HepG2 (cell line): ENCODE results near the gene CAPN2. TPM values are rescaled to one million over a fixed set of nuclear protein-coding genes. Genes with fewer than 3 reads are reported as not detected.
A peak's percentile ranks its signal among the peaks of the same experiment; 100 is the strongest.

Experiments used
- ATAC-seq: fragments of 200-7000 bp; cut with Tn5 transposase; 3 replicates; pipeline ENCODE4 v1.9.1; 2020; ENCODE audit warnings: mild to moderate bottlenecking, moderate library complexity
- BruUV-seq: library from RNA; stranded (reverse); fragments of 400-500 nt; replicated peaks from 2 replicates; lab custom pipeline; 2021; lab: Mats Ljungman, UMichigan
- CTCF ChIA-PET: fragments of 300-600 bp; formaldehyde crosslinking; extraction: SDS; loops from one replicate; lab custom pipeline; 2021; ENCODE audit warnings: low total read pairs, inconsistent platforms, low intra/inter-chr PET ratio; lab: Yijun Ruan, JAX
- POLR2A ChIA-PET: fragments of 350-600 bp; sonication (Branson Sonifier 250); formaldehyde crosslinking; loops from one replicate; lab custom pipeline; 2020; ENCODE audit warnings: antibody characterized with exemption, inconsistent platforms; lab: Yijun Ruan, JAX
- DNase-seq: peaks from one replicate; pipeline ENCODE4 v3.0.0-alpha.2; 2015; ENCODE audit warnings: low spot score
- FAIRE-seq: peaks from 3 replicates; lab custom pipeline; 2011; peaks lifted over from hg19 to GRCh38; lab: Jason Lieb, UNC
- H2AFZ ChIP-seq: one replicate; pipeline ENCODE4 v1.6.1; 2011; ENCODE audit warnings: low read length, inconsistent platforms
- H3K27ac ChIP-seq: fragments of 300-600 bp; 3 replicates; pipeline ENCODE4 v1.8.0; 2011; ENCODE audit warnings: mixed run types, mild to moderate bottlenecking, mixed read lengths, low read length, inconsistent platforms; ENCODE audit not compliant: insufficient read depth; ENCODE audit errors: extremely low read length
- H3K27me3 ChIP-seq, 2 experiments: fragments of 200-600 bp in 1 of 2; 2 replicates in 1 of 2; 3 replicates in 1 of 2; pipeline versions ENCODE4 v1.6.0 to v1.8.0; 2011; ENCODE audit warnings: low read length in 2 of 2, mild to moderate bottlenecking in 2 of 2, moderate library complexity in 2 of 2, inconsistent platforms in 1 of 2; ENCODE audit not compliant: insufficient read depth in 2 of 2, control insufficient read depth in 1 of 2
- H3K36me3 ChIP-seq, 2 experiments: fragments of 200-600 bp in 1 of 2; replicated peaks in 1 of 2; 2 replicates in 1 of 2; 3 replicates in 1 of 2; pipeline versions ENCODE4 v1.5.1 to v1.8.0; 2011; ENCODE audit warnings: low read length in 2 of 2, inconsistent platforms in 1 of 2; ENCODE audit not compliant: insufficient read depth in 2 of 2, control insufficient read depth in 1 of 2
- H3K4me1 ChIP-seq: 2 replicates; pipeline ENCODE4 v1.5.1; 2012; ENCODE audit warnings: low read length, inconsistent platforms; ENCODE audit not compliant: insufficient read depth
- H3K4me2 ChIP-seq: 2 replicates; pipeline ENCODE4 v1.6.0; 2011; ENCODE audit warnings: low read depth, low read length, inconsistent platforms
- H3K4me3 ChIP-seq, 3 experiments: fragments of 200-600 bp in 1 of 3; sonication (generic), shearing (Covaris generic) in 1 of 3; replicated peaks in 1 of 3; 2 replicates each; pipeline ENCODE4 v1.5.1; 2011 to 2016; ENCODE audit warnings: low read length in 3 of 3, inconsistent platforms in 2 of 3, low read depth in 2 of 3, mild to moderate bottlenecking in 2 of 3, control low read depth in 1 of 3, mixed read lengths in 1 of 3; ENCODE audit not compliant: insufficient read depth in 1 of 3
- H3K79me2 ChIP-seq: one replicate; pipeline ENCODE4 v1.6.1; 2011; ENCODE audit warnings: low read length, inconsistent platforms; ENCODE audit not compliant: insufficient read depth
- H3K9ac ChIP-seq: 2 replicates; pipeline ENCODE4 v1.6.0; 2011; ENCODE audit warnings: mild to moderate bottlenecking, low read depth, low read length, inconsistent platforms; ENCODE audit not compliant: insufficient read depth
- H3K9me3 ChIP-seq: 2 replicates; pipeline ENCODE4 v1.5.1; 2012; ENCODE audit warnings: mild to moderate bottlenecking, low read length
- H4K20me1 ChIP-seq: 2 replicates; pipeline ENCODE4 v1.6.0; 2011; ENCODE audit warnings: inconsistent platforms, mild to moderate bottlenecking, low read length, moderate library complexity; ENCODE audit not compliant: insufficient read depth
- NFE2L2 ChIP-seq: fragments of 150-350 bp; IDR thresholded peaks from 2 replicates; pipeline ENCODE4 v1.6.1; 2014; ENCODE audit warnings: low read length
- WGBS: methylation state at CpG from one replicate; pipeline ENCODE4 v1.1.6; 2017; ENCODE audit warnings: low lambda C conversion rate; 5-methylcytosine and 5-hydroxymethylcytosine counted together
- in situ Hi-C: cut with HindIII; loops from 2 replicates; pipeline ENCODE4 v1.10.0; 2017; ENCODE audit warnings: low pct_unique_long_range_greater_than_20kb; ENCODE audit not compliant: extremely low pct_ligation_motif_present
- intact Hi-C: fragments of 100-400 bp; cut with micrococcal nuclease; formaldehyde crosslinking; loops from one replicate; pipeline ENCODE4 v1.10.0; 2022; ENCODE audit not compliant: unreplicated experiment
- polyA plus RNA-seq, 8 experiments: library from polyadenylated mRNA; depleted of rRNA in 3 of 8; stranded (reverse) in 7 of 8; unstranded in 1 of 8; fragments of >200 nt; fragmentation: Illumina TruSeq in 4 of 8; extraction: Trizol in 4 of 8; gene quantifications; 2 replicates each; pipeline versions ENCODE4 v1.2.1 to v1.2.3, GENCODE V29; 2011 to 2016; ENCODE audit warnings: low read depth in 4 of 8, missing spikeins in 1 of 8, mixed read lengths in 1 of 8; ENCODE audit not compliant: insufficient read depth in 1 of 8
- total RNA-seq, 5 experiments: library from RNA; depleted of rRNA; stranded (reverse); fragments of >200 nt; fragmentation: Illumina TruSeq; extraction: Trizol; gene quantifications; 2 replicates each; pipeline ENCODE4 v1.2.3, GENCODE V29; 2016; ENCODE audit warnings: low read depth in 1 of 5
- TF ChIP-seq, protein P1 (sequence below): sonication (generic); formaldehyde crosslinking; IDR thresholded peaks from 2 replicates; pipeline ENCODE4 v1.4.0; 2020; ENCODE audit warnings: missing genetic modification reagents, mild to moderate bottlenecking, borderline replicate concordance

Gene CAPN2
- total and polyA plus RNA-seq, 2 of the 13 experiments (the other 11 are each of a cell fraction or from before 2014, with no cell fraction given) = 6.2 to 7.4 TPM

DNA sequence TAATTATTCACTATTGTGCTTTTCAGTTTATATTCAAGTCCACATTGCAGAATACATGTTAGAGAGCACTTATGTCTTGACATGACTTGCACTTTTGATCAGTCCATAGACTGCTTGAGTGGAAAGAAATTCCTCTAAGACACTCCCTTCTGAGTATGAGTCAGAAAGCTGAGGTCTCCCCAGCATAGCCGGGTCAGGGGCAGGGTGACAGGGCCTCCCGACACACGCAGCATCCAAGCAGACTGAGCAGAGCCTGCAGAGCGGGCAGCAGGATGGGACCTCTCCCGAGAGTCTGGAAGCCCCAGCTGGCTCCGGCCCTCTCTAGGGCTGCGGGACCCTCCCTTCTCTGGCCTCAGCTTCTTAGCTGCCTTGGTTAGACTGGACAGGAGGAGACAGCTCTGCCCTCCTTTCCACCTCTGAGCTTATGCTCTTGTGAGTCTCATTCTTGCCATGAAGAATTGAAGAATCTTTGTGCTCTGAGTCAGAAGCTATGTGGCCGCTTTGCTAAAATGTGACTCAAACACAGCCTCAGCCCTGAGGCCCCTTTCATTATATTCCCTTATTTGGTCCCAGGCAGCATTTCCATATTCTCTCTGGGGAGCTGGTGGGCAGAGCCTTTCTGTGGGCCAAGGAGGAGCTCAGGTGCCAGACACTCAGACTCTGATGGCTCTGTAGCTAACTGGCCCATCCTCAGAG lies 11.2 kb upstream of the CAPN2 start:
- no peak overlapping the region for H3K4me2 ChIP-seq
- peaks cover 3% of the 10 kb centered on the region for H3K4me1 ChIP-seq
- no TSS peak for BruUV-seq

More for the DNA sequence above, 11.2 kb upstream of the CAPN2 start:
- H2AFZ ChIP-seq = no peak overlapping the region
- CTCF ChIA-PET = no interaction called here
- DNase-seq (peak; percentile 32), ATAC-seq (peak; percentile 23; the same call in 2 of the 3 replicates), FAIRE-seq (no peak)
- no peak overlapping the region for H3K4me3 ChIP-seq
- H4K20me1 ChIP-seq = no peaks in the 10 kb centered on the region
- POLR2A ChIA-PET = no interaction called here
- H3K79me2 ChIP-seq = no peaks in the 10 kb centered on the region
- no peaks in the 10 kb centered on the region for H3K36me3 ChIP-seq
- intact Hi-C loops = loop anchor here (10.0 kb wide), 1 partner anchor 144 kb away; the partner anchor contains the start of gene TP53BP2
- in situ Hi-C loops = no loop called here
- no peaks in the 10 kb centered on the region for H3K9me3 ChIP-seq
- H3K27me3 ChIP-seq = peaks cover 0 to 57% of the 10 kb centered on the region in 2 experiments; a peak in 4 of 5 replicates
- H3K9ac ChIP-seq = no peak overlapping the region
- peak; percentile 53; the same call in 1 of the 2 replicates for TF ChIP-seq NFE2L2
- TF ChIP-seq, protein P1, sequence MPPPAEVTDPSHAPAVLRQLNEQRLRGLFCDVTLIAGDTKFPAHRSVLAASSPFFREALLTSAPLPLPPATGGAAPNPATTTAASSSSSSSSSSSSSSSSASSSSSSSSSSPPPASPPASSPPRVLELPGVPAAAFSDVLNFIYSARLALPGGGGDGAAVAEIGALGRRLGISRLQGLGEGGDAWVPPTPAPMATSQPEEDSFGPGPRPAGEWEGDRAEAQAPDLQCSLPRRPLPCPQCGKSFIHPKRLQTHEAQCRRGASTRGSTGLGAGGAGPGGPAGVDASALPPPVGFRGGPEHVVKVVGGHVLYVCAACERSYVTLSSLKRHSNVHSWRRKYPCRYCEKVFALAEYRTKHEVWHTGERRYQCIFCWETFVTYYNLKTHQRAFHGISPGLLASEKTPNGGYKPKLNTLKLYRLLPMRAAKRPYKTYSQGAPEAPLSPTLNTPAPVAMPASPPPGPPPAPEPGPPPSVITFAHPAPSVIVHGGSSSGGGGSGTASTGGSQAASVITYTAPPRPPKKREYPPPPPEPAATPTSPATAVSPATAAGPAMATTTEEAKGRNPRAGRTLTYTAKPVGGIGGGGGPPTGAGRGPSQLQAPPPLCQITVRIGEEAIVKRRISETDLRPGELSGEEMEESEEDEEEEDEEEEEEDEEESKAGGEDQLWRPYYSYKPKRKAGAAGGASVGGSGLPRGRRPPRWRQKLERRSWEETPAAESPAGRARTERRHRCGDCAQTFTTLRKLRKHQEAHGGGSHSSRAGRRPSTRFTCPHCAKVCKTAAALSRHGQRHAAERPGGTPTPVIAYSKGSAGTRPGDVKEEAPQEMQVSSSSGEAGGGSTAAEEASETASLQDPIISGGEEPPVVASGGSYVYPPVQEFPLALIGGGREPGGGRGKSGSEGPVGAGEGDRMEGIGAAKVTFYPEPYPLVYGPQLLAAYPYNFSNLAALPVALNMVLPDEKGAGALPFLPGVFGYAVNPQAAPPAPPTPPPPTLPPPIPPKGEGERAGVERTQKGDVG (CRISPR knock-in tag) = no peak
- WGBS = 6% methylated on average over 1 of the region's 8 CpGs
- no peak overlapping the region for H3K27ac ChIP-seq
